NOMO-1 (cell line): ENCODE results near the gene DRAM1.
"Not testable (repeated sequence)": the region's sequence is repeated elsewhere in the genome, so short reads cannot be mapped to it uniquely, and the experiment has no call there.

ENCODE experiments used
- DNase-seq, 2 experiments: peaks; one replicate each; lab custom pipeline; 2025; ENCODE audit not compliant: unreplicated experiment in 2 of 2; lab: John Stamatoyannopoulos, UW

Gene DRAM1

DNA sequence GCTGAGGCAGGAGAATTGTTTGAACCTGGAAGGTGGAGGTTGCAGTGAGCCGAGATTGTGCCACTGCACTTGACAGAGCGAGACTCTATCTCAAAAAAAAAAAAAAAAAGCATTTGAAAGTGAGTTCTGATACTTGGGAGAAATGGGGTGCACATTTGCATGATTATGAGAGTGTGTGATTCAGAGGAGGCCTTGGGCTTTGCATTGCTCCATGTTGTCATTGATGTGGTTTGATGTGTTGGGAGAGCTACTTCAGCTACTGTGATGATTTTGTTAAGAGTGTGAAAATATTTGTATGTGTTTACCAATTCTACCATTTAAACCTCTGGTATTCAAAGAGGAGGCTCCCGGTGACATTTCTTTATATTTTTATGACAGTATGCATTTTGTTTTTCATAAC, 24.4 kb downstream of the DRAM1 start:
- no peak for DNase-seq

DNA sequence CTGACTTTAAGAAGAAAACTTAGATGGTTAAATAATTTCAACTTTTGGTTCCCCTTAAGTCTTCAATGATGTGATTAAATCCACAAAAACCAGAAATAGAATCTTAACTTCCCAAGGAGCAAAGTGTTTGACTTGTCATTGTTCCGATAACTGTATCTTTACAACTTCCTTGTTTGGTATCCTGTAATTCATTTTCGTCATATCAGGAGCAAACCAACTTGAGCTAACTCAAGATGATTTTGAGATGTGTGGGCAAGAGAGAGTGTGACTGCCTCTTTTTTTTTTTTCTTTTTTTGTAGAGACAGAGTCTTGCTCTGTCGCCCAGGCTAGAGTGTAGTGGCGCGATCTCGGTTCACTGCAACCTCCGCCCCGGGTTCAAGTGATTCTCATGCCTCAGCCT, 25.3 kb downstream of the DRAM1 start:
- peak; percentile 56 to 82 for DNase-seq

DNA sequence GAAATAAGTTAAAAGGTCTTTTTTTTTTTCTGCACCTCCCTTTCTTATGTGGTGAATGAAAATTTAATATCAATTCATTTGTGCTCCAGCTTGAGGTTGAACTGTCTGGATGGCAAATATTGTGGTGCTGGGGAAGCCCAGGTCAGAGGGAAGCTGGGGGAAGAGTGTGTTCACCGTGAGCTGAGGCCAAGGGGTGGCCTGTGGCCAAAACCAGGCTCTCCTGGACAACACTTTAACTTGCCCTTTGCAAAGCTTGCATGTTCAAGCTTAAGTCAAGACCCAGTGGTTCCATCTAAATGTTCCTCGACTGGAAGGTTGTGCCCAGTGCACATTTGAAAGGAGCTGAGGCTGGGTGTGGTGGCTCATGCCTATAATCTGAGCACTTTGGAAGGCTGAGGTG, 28.8 kb downstream of the DRAM1 start:
- DNase-seq: no peak

DNA sequence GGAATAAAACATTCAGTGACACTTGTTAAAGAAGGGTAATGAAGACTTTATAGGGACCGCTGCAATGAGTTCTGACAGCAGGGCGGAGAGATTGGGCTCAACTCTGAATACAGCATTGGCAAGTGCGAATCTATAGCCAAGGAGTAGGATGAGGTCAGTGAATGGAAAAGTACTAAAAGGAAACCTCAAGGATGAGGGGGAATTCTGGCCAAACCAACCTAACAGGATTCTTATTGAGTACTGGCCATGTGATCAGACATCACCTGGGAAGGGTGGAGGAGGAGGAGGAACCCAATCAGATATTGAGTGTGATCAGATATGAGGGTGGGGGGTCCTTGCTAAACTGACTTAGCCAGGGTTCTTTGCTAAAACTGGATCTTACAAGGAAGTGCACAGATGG, 31.0 kb downstream of the DRAM1 start:
- DNase-seq: no peak

DNA sequence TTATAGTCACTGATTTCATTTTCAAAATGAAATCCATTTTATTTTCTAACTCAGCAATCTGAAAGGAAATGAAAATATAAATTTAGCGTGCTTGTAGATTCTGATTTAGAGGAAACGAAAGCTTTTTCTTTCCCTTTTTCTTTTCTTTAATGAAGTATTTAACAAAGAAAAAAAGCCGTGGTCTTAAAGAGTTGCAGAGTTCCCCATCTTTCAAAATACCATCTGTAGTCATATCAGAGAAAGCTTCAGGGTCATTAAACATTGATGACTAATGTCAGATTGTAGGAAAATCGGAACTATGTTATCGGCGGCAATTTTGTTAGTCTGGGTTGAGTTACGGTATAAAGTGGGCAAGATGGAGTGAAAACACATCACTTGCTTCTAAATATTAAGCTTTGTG, 32.3 kb downstream of the DRAM1 start:
- DNase-seq: peak; percentile 34 to 89

DNA sequence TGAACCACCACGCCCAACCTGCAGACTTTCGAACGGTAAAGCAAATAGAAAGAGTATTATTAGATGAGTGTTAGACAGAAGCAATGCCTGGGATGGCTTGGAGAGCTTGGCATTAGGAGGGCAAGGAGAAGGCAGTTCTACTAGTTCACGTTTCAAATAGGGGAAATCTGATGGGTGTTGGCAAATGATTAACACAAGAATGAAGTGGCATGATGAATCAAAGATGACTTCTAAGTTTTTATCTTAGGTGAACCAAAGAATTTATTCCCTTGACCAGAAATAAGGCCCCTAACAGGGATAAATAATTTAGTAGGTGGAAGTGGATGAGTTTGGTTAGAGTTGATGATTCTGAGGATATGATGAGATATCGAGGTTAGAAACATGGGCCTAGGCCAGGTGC, 38.5 kb downstream of the DRAM1 start:
- no peak for DNase-seq

DNA sequence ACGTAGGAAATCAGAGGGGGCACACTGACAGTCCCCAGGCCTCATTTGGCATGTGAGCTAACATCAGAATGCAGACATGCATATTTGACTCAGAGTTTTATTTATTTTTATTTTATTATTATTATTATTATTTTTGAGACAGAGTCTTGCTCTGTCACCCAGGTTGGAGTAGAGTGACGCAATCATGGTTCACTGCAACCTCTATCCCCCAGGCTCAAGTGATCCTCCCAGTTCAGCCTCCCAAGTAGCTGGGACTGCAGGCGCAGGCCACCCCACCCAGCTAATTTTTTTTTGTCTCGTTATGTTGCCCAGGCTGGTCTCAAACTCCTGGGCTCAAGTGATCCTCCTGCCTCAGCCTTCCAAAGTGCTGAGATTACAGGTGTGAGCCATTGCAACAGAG, 41.4 kb downstream of the DRAM1 start:
- DNase-seq: not testable (repeated sequence)

DNA sequence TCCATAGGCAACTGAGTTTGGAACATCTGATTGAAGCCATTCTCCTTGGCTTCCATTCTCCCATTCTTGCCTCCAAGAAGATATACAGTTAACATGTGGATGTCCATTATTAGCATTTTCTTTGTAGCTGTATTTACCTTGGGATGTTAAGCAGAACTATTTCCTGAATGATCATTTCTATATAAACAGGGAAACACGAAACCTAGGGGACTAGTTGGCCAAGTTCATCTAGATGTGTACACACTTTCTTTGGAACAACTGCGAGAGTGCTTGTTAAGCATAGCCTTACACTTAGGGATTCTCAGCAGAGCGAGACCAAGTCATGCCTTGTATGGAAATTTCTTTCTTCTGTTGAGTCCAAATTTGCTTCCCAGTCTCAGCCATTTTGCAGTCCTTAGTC, 42.1 kb downstream of the DRAM1 start:
- DNase-seq: no peak

DNA sequence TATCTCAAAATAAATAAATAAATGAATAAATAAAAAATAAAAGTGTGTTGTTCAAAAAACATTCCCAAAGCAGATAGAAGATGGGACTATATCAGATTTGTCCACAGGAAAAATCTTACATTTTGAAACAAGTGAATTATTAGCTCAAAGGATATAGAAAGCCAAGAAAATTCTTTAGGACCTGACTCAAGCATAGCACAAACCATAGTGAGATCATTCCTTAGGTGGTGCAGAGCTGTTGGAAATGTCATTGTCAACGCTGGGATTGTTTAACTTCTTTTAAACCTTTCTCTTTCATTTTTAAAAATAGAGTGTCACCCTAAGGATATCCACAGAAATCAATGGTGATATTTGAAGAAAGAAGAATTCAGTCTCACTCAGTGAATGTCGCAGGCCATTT, 43.5 kb downstream of the DRAM1 start:
- DNase-seq: no peak

DNA sequence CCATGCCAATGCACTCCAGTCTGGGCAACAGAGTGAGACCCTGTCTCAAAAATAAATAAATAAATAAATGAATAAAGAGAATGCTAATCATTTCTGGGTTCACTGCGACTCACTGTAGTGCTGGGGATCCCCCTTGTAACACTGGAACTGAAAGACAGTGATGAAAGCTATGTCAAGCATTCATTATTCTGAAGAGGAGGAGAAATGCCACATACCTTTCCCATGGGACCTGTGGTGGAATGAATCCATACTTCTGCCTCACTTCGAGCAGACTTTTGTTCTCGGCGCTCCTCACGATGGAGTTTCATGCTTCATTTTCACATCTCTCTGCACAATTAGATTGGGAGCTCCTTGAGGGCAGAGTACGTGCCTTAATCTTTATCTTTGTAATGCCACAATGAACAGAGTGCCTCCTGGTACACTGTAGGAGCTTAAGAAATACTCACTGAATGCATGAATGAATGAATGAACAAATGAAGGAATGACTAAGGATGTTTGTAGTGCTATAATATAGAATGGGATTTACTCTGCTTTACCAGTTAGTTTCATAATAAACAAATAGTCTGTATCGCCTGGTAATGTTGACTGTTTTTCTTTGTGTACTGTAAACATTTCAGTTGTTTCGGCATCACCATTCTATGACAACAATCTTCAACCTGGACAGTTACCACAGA, 45.8 kb downstream of the DRAM1 start:
- DNase-seq: no peak

DNA sequence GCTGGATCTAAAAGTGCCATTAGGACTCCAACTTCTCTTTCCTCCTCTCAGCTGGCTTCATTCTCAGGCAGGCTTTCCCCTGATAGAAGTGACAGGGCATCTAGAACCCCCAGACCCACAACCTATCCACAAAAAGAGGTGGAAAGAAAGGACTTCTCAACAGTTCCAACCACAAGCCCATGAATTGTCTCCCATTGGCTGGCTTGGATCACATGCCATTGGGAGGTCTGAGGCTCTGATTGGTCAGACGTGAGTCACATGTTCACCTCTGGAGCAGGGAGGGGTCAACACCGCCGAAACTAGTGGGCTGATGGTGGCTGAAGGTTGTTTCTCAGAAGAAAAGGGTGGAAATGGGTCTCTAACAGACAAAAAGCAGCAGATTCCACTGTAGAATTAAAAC, 47.2 kb downstream of the DRAM1 start:
- no peak for DNase-seq

DNA sequence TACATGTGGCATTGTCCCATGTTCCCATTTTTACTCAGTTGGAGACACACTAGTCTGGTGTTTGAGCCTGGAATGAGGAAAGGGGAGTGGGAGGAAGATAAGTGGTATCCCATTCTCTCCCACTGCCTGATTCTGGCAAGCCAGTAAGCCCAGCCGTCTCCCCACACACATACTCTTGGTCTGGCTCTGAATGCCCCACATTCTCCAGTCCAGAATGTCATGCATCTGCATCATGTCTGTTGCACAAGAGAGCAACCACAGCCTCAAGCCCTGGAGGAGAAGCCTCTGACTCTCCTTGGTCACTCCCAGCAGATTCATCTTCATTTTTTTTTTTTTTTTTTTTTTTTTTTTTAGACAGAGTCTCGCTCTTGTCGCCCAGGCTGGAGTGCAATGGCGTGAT, 48.0 kb downstream of the DRAM1 start:
- DNase-seq: peak; percentile 78 to 91

DNA sequence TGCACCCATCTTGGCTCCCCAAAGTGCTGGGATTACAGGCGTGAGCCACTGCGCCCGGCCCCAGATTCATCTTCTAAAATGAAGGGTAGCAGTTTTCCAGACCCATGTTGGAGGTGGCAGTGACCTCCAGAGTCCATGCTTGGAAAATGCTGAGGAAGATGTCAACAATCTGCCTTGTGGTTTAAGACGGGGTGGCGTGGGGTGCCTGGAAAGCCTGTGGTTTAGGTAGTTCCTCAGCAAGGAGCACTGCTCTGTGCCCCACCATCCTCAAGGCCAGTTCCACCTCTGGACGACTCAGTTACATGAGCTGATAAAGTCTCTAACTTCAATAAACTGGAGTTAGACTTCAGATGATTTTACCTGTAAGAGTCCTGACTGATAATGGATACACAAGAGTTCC, 48.6 kb downstream of the DRAM1 start:
- DNase-seq: peak; percentile 15 to 17

DNA sequence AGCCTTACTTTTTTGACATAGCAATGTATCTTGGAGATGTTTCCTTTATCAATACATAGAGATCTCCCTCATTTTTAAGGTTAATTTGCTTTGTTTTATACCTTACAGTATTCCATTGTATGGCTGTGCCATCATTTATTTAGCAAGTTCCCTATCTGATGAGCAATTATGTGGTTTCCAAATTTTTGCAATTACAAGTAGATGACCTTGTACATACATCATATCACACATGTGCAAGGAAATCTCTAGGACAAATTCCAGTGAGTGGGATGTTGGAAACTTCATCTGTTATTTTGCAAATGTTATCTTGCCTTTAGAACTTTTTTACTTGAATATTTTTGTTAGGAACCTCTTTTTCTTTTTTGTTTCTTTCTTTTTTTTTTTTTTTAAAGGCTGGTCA, 49.7 kb downstream of the DRAM1 start:
- peak in 1 of 2 experiments; percentile 22 for DNase-seq

DNA sequence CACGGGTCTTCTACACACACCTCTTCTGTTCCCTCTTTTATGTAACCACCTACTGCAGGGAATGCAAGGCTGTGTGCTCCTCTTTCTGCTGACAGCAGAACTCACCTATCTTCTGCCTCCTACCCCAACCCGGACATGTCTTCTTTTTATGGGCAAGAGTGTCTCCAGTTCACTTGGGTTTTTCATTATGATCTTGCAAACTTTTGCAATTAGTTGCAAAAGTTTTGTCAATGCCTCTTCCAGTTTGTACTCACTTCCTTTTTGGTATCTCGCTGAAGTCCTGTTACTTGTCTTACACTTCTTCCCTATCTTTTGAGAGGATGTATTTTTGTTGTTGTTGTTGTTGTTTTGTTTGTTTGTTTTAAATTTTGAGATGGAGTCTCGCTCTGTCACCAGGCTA, 50.6 kb downstream of the DRAM1 start:
- DNase-seq: peak; percentile 75 to 85

DNA sequence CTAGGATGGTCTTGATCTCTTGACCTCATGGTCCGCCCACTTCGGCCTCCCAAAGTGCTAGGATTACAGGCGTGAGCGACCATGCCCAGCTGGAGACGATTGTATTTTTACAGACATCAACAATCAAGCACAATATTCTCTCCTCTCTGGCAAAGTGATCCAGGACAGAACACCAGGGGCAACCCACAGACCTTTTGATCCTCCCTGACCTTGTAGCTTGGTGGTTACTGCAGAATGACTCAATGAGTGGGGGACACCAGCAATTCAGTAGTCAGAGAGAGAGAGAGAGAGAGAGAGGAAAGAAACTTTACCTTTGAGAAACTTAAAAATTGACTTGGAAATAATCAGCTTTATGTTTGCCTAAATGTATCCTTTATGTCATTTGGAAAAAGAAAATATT, 51.2 kb downstream of the DRAM1 start:
- DNase-seq: no peak

DNA sequence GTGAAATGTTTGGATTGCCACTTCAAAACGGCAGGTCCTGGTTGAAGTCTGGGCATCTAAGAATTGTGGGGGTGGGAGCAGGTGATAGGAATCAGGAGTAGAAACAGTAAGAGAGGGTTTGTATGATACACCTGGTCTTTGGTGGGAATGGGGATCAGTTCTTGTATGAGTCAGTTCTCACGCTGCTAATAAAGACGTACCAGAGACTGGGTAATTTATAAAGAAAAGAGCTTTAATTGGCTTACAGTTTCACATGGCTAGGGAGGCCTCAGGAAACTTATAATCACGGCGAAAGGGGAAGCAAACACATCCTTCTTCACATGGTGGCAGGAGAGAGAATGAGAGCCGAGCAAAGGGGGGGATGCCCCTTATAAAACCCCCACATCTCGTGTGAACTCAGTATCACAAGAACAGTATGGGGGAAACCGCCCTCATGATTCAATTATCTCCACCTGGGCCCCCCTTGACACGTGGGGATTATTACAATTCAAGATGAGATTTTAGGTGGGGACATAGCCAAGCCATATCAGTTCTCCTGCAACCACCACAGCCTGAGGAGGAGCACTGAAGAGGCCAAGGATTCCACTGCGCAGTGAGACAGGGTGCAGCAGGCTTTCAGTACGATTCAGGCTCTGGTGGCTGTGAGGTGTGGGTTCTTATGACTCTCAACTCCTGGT, 52.1 kb downstream of the DRAM1 start:
- DNase-seq: no peak

DNA sequence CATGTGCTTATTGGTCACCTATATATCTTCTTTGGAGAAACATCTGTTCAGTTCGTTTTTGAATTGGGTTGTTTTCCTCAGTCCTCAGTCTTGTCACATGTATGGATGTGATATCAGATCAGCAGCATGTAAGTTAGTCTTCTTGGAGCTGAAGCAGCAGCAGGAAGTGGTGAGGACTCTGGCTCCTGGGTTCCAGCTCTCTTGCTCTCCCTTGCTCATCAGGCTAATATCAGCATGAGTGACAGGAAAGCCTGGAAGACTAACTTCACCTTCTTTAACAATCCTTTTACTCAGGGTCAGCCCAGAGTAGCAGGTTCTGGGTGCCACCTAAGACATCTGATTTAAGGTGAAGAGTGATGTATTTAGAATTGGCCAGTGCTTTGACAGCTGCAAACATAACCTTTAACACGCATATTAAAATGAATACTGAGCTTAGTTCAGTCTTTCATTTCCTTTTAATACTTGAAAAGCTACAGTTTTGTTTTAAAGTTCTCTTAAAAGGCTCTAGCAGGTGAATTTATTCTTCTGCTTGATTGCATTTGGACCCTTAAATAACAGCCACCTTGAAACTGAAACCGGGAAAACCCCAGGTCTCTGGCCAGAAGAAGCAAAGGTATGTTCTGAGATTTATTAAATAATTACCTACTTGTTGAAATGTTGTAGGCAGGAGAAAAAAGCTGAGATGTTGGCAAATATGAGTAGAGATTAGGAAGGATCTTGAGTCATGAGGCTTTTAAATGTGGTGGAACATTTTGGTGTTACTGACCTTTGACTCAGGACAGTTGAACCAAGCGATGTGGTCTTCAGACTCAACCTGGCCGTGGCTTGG, 54.3 kb downstream of the DRAM1 start:
- no peak for DNase-seq

DNA sequence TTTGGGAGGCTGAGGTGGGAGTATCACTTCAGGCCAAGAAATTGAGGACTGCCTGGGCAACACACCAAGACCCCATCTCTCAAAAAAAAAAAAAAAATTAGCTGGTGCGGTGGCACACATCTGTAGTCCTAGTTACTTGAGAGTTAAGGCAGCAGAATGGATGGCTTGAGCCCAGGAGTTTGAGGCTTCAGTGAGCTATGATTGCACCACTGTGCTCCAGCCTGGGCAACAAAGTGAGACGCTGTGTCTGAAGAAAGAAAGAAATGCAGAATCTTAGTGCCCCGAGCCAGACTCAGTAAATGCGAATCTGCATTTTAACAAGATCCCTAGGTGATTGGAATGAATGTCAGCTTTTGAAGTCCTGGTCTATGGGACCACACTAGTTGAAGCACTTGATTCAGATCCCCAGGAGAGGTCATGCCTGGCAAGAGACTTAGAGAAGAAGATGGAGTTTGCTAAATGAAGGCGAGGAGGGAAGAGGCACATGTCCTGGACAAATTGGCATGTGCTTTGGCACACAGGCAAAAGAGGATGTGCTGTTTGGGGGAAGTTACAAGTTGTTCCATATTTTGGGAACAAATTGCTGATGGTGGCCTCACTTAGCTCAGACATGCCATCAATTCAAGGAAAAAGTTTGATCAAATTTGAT, 56.6 kb downstream of the DRAM1 start:
- DNase-seq: no peak

DNA sequence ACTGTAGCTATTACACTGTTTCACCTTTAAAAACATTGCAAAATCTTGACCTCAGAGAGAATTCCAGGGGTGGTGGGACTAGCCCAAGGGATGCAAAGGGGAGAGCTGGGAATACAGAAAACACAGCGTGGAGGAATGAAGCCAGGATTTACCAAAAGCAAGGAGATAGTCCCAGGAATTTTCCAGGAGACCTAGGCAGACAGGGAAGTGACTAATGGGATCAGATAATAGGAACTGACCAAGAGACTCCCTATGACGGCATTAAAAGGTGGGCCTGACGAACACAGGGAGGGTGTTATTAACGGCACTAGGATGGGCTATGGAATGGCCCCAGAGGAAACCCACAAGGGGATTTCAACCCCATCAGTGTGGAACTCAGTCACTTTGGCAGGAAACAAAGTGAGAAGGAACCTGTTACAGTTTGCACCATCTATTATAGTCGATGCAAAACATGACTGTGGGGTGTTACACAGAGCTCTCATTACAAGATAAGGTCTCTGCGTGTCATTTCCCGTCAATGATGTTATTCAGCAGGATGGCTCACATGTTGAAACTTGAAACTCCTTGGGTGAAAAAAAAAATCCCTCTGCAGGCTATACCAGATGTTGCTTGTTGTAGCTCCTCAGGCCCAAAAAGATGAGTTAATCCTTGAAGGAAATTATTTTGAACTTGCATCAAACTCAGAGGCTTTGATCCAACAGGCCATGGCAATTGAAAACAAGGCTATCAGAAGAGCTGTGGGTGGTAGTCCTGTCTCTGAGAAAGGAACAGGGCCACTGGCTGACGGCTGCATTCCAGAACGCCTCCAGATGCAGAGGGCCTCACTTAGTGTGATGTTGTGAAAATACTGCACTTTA, 58.7 kb downstream of the DRAM1 start:
- no peak for DNase-seq
